ENCODE measurements around the gene PNRC2.

DNA sequence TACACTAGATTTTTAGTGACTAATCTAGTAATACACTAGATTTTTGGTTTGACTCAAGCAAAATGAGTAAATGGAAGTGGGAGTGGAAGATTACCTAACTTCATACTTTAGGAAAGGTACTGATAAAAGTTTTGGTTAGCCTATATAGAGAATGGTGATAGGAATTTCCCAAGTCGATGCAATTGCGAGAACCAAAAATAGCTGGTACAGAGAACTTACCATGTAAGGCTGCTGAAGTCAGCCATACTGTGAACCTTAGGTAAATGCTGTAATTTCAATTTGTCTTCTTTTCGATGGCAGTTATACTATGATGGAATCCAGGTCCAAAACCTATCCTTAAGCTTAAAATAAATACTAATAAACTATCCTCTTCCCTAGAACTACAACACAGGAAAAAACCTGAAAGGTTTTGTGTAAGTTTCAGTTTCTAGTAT lies 4.6 kb downstream of the PNRC2 start:
- TF ChIP-seq, protein P1, sequence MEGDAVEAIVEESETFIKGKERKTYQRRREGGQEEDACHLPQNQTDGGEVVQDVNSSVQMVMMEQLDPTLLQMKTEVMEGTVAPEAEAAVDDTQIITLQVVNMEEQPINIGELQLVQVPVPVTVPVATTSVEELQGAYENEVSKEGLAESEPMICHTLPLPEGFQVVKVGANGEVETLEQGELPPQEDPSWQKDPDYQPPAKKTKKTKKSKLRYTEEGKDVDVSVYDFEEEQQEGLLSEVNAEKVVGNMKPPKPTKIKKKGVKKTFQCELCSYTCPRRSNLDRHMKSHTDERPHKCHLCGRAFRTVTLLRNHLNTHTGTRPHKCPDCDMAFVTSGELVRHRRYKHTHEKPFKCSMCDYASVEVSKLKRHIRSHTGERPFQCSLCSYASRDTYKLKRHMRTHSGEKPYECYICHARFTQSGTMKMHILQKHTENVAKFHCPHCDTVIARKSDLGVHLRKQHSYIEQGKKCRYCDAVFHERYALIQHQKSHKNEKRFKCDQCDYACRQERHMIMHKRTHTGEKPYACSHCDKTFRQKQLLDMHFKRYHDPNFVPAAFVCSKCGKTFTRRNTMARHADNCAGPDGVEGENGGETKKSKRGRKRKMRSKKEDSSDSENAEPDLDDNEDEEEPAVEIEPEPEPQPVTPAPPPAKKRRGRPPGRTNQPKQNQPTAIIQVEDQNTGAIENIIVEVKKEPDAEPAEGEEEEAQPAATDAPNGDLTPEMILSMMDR (conservative IDR thresholded peaks at IDR 0.05) = no peak
- TF ChIP-seq EZH2 (IDR thresholded peaks at IDR 0.05; ENCODE audit: low read depth) = no peak

Data from PC-9 (cell line).